ENCODE measurements around the gene OSBPL9.

DNA sequence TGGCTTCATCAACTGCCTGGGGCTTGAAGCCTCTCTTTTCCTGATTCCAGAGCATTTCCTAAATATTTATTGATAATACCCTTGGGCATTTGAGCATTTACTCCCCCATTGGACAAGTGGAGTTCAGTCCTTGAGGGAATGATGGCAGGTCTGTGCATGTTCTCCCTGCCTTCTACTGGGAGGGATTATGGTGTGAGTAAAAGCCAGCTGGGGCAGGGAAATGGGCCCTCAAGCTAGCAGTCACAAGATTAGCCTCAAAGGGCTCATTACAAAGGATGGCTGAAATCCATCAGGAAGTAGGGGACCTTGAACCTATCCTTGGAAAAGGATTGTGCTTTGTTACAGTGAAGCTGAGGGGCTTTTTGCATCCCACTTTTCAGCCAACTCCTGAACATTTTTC, 24.2 kb upstream of the OSBPL9 start:
- TF ChIP-seq, protein P1, sequence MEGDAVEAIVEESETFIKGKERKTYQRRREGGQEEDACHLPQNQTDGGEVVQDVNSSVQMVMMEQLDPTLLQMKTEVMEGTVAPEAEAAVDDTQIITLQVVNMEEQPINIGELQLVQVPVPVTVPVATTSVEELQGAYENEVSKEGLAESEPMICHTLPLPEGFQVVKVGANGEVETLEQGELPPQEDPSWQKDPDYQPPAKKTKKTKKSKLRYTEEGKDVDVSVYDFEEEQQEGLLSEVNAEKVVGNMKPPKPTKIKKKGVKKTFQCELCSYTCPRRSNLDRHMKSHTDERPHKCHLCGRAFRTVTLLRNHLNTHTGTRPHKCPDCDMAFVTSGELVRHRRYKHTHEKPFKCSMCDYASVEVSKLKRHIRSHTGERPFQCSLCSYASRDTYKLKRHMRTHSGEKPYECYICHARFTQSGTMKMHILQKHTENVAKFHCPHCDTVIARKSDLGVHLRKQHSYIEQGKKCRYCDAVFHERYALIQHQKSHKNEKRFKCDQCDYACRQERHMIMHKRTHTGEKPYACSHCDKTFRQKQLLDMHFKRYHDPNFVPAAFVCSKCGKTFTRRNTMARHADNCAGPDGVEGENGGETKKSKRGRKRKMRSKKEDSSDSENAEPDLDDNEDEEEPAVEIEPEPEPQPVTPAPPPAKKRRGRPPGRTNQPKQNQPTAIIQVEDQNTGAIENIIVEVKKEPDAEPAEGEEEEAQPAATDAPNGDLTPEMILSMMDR (conservative IDR thresholded peaks at IDR 0.05; ENCODE audit: low read length), result no peak
- no peak for TF ChIP-seq EZH2phosphoT487 (IDR thresholded peaks at IDR 0.05; ENCODE audit: borderline replicate concordance, low read depth, low read length)

Measured in OCI-LY7 (cell line).